Choroid plexus epithelial cell (primary cell): Measurements from ENCODE around the gene MEIS2.

Source experiments
- DNase-seq: peaks from one replicate; pipeline ENCODE4 v3.0.0-alpha.2; 2010; ENCODE audit warnings: low read depth
- H3K4me3 ChIP-seq: 2 replicates; pipeline ENCODE4 v1.5.1; 2011; ENCODE audit warnings: low read depth, mild to moderate bottlenecking, control low read depth, low read length, moderate library complexity
- CTCF ChIP-seq: conservative IDR thresholded peaks from 2 replicates; pipeline ENCODE4 v1.5.1; 2011; ENCODE audit warnings: low read depth, mild to moderate bottlenecking, control low read depth, inconsistent platforms, low read length, moderate library complexity

MEIS2 gene

GRCh38 chr15:36940636-36941260, 159.6 kb downstream of the MEIS2 start:
- H3K4me3 ChIP-seq = no peak overlapping the region
- DNase-seq = no peak
- TF ChIP-seq CTCF = no peak

- no peak for TF ChIP-seq CTCF
- DNase-seq = no peak
- H3K4me3 ChIP-seq = no peak overlapping the region
Observed at GRCh38 chr15:36940219-36940618, 160.1 kb downstream of the MEIS2 start.

- no peak for DNase-seq
- no peak for TF ChIP-seq CTCF
- no peak overlapping the region for H3K4me3 ChIP-seq
Observed at GRCh38 chr15:36938764-36939163, 161.6 kb downstream of the MEIS2 start.

- TF ChIP-seq CTCF = no peak
- H3K4me3 ChIP-seq = no peak overlapping the region
- no peak for DNase-seq
Observed at GRCh38 chr15:36938131-36938530, 162.2 kb downstream of the MEIS2 start.

- no peak for DNase-seq
- H3K4me3 ChIP-seq = no peak overlapping the region
- no peak for TF ChIP-seq CTCF
Observed at GRCh38 chr15:36936613-36937012, 163.7 kb downstream of the MEIS2 start.

- no peak overlapping the region for H3K4me3 ChIP-seq
- DNase-seq = no peak
- no peak for TF ChIP-seq CTCF
Observed at GRCh38 chr15:36933255-36933990, 166.9 kb downstream of the MEIS2 start.

GRCh38 chr15:36932070-36932469, 168.3 kb downstream of the MEIS2 start:
- no peak for DNase-seq
- no peak for TF ChIP-seq CTCF
- H3K4me3 ChIP-seq = no peak overlapping the region
